Activated B cell treated with CpG ODN at 0.5 μM for 24 hours (primary cell): ENCODE data around the gene ACTR2. TPM values are rescaled to one million over a fixed set of nuclear protein-coding genes. Genes with fewer than 3 reads are reported as not detected.
"Not testable (repeated sequence)": the region's sequence is repeated elsewhere in the genome, so short reads cannot be mapped to it uniquely, and the experiment has no call there.

Experiments used
- ATAC-seq: fragments of 200-7000 bp; cut with Tn5 transposase; one replicate; pipeline ENCODE4 v1.10.0; 2021; ENCODE audit warnings: low read depth, mild to moderate bottlenecking, moderate library complexity
- CTCF ChIA-PET: fragments of 350-600 bp; sonication (Branson Sonifier 250); formaldehyde crosslinking; loops from one replicate; lab custom pipeline; 2021; ENCODE audit warnings: antibody characterized with exemption; lab: Charles Lee
- POLR2A ChIA-PET: fragments of 350-600 bp; sonication (Branson Sonifier 250); formaldehyde crosslinking; loops from one replicate; lab custom pipeline; 2021; ENCODE audit warnings: antibody characterized with exemption; lab: Charles Lee
- DNase-seq: peaks from one replicate; pipeline ENCODE4 v3.0.0; 2022
- H3K27ac Mint-ChIP-seq: one replicate; pipeline ENCODE4 v1.8.0; 2020; ENCODE audit warnings: mixed read lengths
- H3K27me3 Mint-ChIP-seq: one replicate; pipeline ENCODE4 v1.8.0; 2021; ENCODE audit warnings: mixed read lengths
- H3K36me3 Mint-ChIP-seq: one replicate; pipeline ENCODE4 v1.8.0; 2021; ENCODE audit warnings: low read depth, mixed read lengths
- H3K4me1 Mint-ChIP-seq: one replicate; pipeline ENCODE4 v1.8.0; 2021; ENCODE audit warnings: mixed read lengths
- H3K4me3 Mint-ChIP-seq: one replicate; pipeline ENCODE4 v1.8.0; 2020; ENCODE audit warnings: mild to moderate bottlenecking, mixed read lengths
- H3K9me3 Mint-ChIP-seq: one replicate; pipeline ENCODE4 v1.8.0; 2020; ENCODE audit warnings: mixed read lengths
- CTCF ChIP-seq: fragments of 200-600 bp; IDR thresholded peaks from one replicate; pipeline ENCODE4 v1.8.0; 2022; ENCODE audit warnings: antibody characterized with exemption, mild to moderate bottlenecking
- intact Hi-C: fragments of 100-400 bp; cut with micrococcal nuclease; formaldehyde crosslinking; loops from one replicate; pipeline ENCODE4 v1.15.1; 2024
- total RNA-seq: library from RNA; stranded (reverse); gene quantifications from 2 replicates; pipeline ENCODE4 v1.2.3, GENCODE V29; 2022

ACTR2 gene
- total RNA-seq, 1 donor from 2014 or later, result 484 TPM

- no peak for DNase-seq
- Mint-ChIP-seq H3K27me3 (peaks cover 4% of the 10 kb centered on the region), H3K4me3 (no peak overlapping the region), H3K4me1 (no peaks in the 10 kb centered on the region), H3K9me3 (no peaks in the 10 kb centered on the region), H3K27ac (no peak overlapping the region), H3K36me3 (peaks cover 7% of the 10 kb centered on the region)
- TF ChIP-seq CTCF, result no peak
- ATAC-seq, result no peak
- intact Hi-C loops, result no loop called here
- ChIA-PET CTCF (no interaction called here), POLR2A (no interaction called here)
These were observed 84.0 kb downstream of the ACTR2 start for GRCh38 chr2:65311596-65311995.

- CTCF ChIA-PET, result no interaction called here
- H3K27ac Mint-ChIP-seq, result no peak overlapping the region
- TF ChIP-seq CTCF, result no peak
- ATAC-seq, result no peak
- intact Hi-C loops, result no loop called here
- no peak overlapping the region for H3K4me3 Mint-ChIP-seq
- no peaks in the 10 kb centered on the region for H3K9me3 Mint-ChIP-seq
- peaks cover 5% of the 10 kb centered on the region for H3K27me3 Mint-ChIP-seq
- no peaks in the 10 kb centered on the region for H3K4me1 Mint-ChIP-seq
- DNase-seq, result no peak
- POLR2A ChIA-PET, result no interaction called here
- peaks cover 7% of the 10 kb centered on the region for H3K36me3 Mint-ChIP-seq
These were observed 85.7 kb downstream of the ACTR2 start for GRCh38 chr2:65313126-65313953.

- DNase-seq (no peak), ATAC-seq (no peak)
- no peak for TF ChIP-seq CTCF
- H3K27ac Mint-ChIP-seq, result no peak overlapping the region
- ChIA-PET POLR2A (no interaction called here), CTCF (no interaction called here)
- peaks cover 7% of the 10 kb centered on the region for H3K36me3 Mint-ChIP-seq
- peaks cover 5% of the 10 kb centered on the region for H3K27me3 Mint-ChIP-seq
- no peak overlapping the region for H3K4me3 Mint-ChIP-seq
- intact Hi-C loops, result no loop called here
- H3K4me1 Mint-ChIP-seq, result no peaks in the 10 kb centered on the region
- no peaks in the 10 kb centered on the region for H3K9me3 Mint-ChIP-seq
These were observed 86.3 kb downstream of the ACTR2 start for GRCh38 chr2:65313954-65314256.

- intact Hi-C loops, result no loop called here
- POLR2A ChIA-PET, result no interaction called here
- no peak for ATAC-seq
- Mint-ChIP-seq H3K36me3 (peaks cover 7% of the 10 kb centered on the region), H3K27me3 (peaks cover 6% of the 10 kb centered on the region), H3K9me3 (no peaks in the 10 kb centered on the region), H3K27ac (no peak overlapping the region), H3K4me1 (no peaks in the 10 kb centered on the region), H3K4me3 (no peak overlapping the region)
- no peak for DNase-seq
- CTCF ChIA-PET, result no interaction called here
- no peak for TF ChIP-seq CTCF
These were observed 87.3 kb downstream of the ACTR2 start for GRCh38 chr2:65314801-65315441.

- no peak for ATAC-seq
- H3K27me3 Mint-ChIP-seq, result peaks cover 14% of the 10 kb centered on the region
- DNase-seq, result no peak
- no peaks in the 10 kb centered on the region for H3K4me1 Mint-ChIP-seq
- no peak for TF ChIP-seq CTCF
- POLR2A ChIA-PET, result no interaction called here
- no peak overlapping the region for H3K4me3 Mint-ChIP-seq
- CTCF ChIA-PET, result no interaction called here
- H3K9me3 Mint-ChIP-seq, result no peaks in the 10 kb centered on the region
- peaks cover 7% of the 10 kb centered on the region for H3K36me3 Mint-ChIP-seq
- intact Hi-C loops, result no loop called here
- no peak overlapping the region for H3K27ac Mint-ChIP-seq
These were observed 88.4 kb downstream of the ACTR2 start for GRCh38 chr2:65316072-65316471.

GRCh38 chr2:65317351-65317750 lies 89.7 kb downstream of the ACTR2 start:
- H3K27ac Mint-ChIP-seq, CTCF ChIA-PET, ATAC-seq, H3K9me3 Mint-ChIP-seq, H3K36me3 Mint-ChIP-seq, H3K4me3 Mint-ChIP-seq, H3K4me1 Mint-ChIP-seq, DNase-seq, intact Hi-C loops, POLR2A ChIA-PET: not testable (repeated sequence)
- H3K27me3 Mint-ChIP-seq, result peaks cover 16% of the 10 kb centered on the region
